Hepatocyte (in vitro differentiated cells): ENCODE measurements around the gene PPP1CA. TPM values are rescaled to one million over a fixed set of nuclear protein-coding genes. Genes with fewer than 3 reads are reported as not detected.

ENCODE experiments used
- DNase-seq: peaks from one replicate; pipeline ENCODE4 v3.0.0-alpha.2; 2016; ENCODE audit warnings: low spot score
- H2AFZ ChIP-seq: fragments of 200-600 bp; sonication (generic); 2 replicates; pipeline ENCODE4 v1.6.0; 2016; ENCODE audit warnings: antibody characterized with exemption, mild to moderate bottlenecking
- H3K27ac ChIP-seq: fragments of 200-600 bp; sonication (generic); 2 replicates; pipeline ENCODE4 v1.5.1; 2016; ENCODE audit warnings: mild to moderate bottlenecking
- H3K27me3 ChIP-seq: fragments of 200-600 bp; sonication (generic); 2 replicates; pipeline ENCODE4 v1.6.1; 2016
- H3K36me3 ChIP-seq: fragments of 200-600 bp; sonication (generic); replicated peaks from 2 replicates; pipeline ENCODE4 v1.5.1; 2016; ENCODE audit warnings: low read depth; ENCODE audit not compliant: insufficient read depth
- H3K4me1 ChIP-seq: fragments of 200-600 bp; sonication (generic); 2 replicates; pipeline ENCODE4 v1.5.1; 2016; ENCODE audit warnings: mild to moderate bottlenecking, moderate library complexity; ENCODE audit not compliant: insufficient read depth
- H3K4me2 ChIP-seq: fragments of 200-600 bp; sonication (generic); 2 replicates; pipeline ENCODE4 v1.6.0; 2016
- H3K4me3 ChIP-seq: fragments of 200-600 bp; sonication (generic); 2 replicates; pipeline ENCODE4 v1.5.1; 2016; ENCODE audit warnings: mild to moderate bottlenecking
- H3K79me2 ChIP-seq: fragments of 200-600 bp; sonication (generic); 2 replicates; pipeline ENCODE4 v1.6.0; 2017; ENCODE audit warnings: mild to moderate bottlenecking
- H3K9me2 ChIP-seq: fragments of 200-600 bp; sonication (generic); replicated peaks from 2 replicates; pipeline ENCODE4 v1.6.0; 2017; ENCODE audit warnings: mild to moderate bottlenecking; ENCODE audit not compliant: insufficient read depth
- H3K9me3 ChIP-seq: fragments of 200-600 bp; sonication (generic); 2 replicates; pipeline ENCODE4 v1.5.1; 2016; ENCODE audit warnings: low read depth, mild to moderate bottlenecking
- H4K20me1 ChIP-seq: fragments of 200-600 bp; sonication (generic); 2 replicates; pipeline ENCODE4 v1.6.0; 2016; ENCODE audit warnings: mild to moderate bottlenecking; ENCODE audit not compliant: insufficient read depth, poor library complexity, severe bottlenecking
- EZH2 ChIP-seq: fragments of 200-600 bp; sonication (generic); IDR thresholded peaks from 2 replicates; pipeline ENCODE4 v1.6.1; 2016; ENCODE audit warnings: antibody characterized with exemption, mild to moderate bottlenecking, borderline replicate concordance
- EZH2phosphoT487 ChIP-seq: fragments of 200-600 bp; sonication (generic); IDR thresholded peaks from one replicate; pipeline ENCODE4 v1.6.1; 2018; ENCODE audit warnings: antibody characterized with exemption, mild to moderate bottlenecking, low read depth, moderate library complexity; ENCODE audit not compliant: unreplicated experiment, severe bottlenecking
- WGBS: methylation state at CpG from one replicate; pipeline ENCODE4 v1.1.6; 2016; ENCODE audit warnings: low lambda C conversion rate; ENCODE audit errors: missing lambda C conversion rate; 5-methylcytosine and 5-hydroxymethylcytosine counted together
- polyA plus RNA-seq: library from polyadenylated mRNA; unstranded; fragments of >200 nt; fragmentation: Nextera tagmentation; extraction: Ambion mirVana; gene quantifications from 2 replicates; pipeline ENCODE4 v1.2.1, GENCODE V29; 2016
- total RNA-seq: library from RNA; depleted of rRNA; stranded (reverse); fragments of >200 nt; gene quantifications from 2 replicates; pipeline ENCODE4 v1.2.3, GENCODE V29; 2014
- TF ChIP-seq, protein P1 (sequence below): fragments of 200-600 bp; sonication (generic); IDR thresholded peaks from 2 replicates; pipeline ENCODE4 v1.5.1; 2016; ENCODE audit warnings: antibody characterized with exemption, mild to moderate bottlenecking; ENCODE audit not compliant: poor library complexity

Gene PPP1CA
- total and polyA plus RNA-seq, 2 experiments from 2014 or later, result 146 to 242 TPM

DNA sequence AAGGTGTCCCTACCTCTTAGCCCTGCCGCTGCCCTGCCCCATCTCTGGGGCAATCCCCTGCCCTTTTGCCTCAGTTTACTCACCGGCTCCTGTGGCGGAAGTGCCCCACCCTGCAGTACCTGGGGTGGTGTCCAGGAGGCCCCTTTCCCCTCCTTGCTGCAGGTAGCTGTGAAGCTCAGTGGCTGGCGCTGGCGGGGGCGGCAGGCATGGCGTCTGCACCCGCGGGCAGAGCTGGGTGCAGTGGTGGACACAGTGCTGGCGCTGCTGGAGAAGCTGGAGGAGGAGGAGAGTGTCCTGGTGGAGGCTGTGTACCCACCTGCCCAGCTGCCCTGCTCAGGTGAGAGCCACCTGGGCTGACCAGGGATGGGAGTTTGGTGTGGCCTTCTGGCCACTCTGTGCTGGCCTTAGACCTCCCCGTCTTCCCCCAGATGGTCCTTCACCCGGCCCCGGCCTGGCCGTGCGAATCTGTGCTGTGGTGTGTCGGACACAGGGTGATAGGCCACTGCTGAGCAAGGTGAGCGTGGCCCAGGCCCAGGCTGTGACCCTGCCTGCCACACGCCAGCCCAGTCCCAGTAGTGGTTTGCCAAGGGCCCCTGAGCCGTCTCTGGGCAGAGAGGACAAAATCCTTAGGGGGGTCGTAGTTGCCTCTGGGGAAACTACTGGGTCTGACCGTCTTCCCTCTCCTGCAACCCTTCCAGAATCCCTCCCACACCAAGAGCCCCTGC lies 17.8 kb upstream of the PPP1CA start:
- Histone ChIP-seq H3K4me2 (peak overlapping the region; percentile 94), H3K9me2 (no peaks in the 10 kb centered on the region), H3K27ac (no peak overlapping the region), H3K9me3 (no peaks in the 10 kb centered on the region), H3K27me3 (no peaks in the 10 kb centered on the region), H3K36me3 (no peaks in the 10 kb centered on the region), H4K20me1 (no peaks in the 10 kb centered on the region), H3K4me1 (peaks cover 14% of the 10 kb centered on the region), H3K79me2 (no peaks in the 10 kb centered on the region), H2AFZ (no peak overlapping the region), H3K4me3 (no peak overlapping the region)
- 94% methylated on average over 21 of the region's 21 CpGs for WGBS
- TF ChIP-seq EZH2 (no peak), EZH2phosphoT487 (no peak)
- TF ChIP-seq, protein P1, sequence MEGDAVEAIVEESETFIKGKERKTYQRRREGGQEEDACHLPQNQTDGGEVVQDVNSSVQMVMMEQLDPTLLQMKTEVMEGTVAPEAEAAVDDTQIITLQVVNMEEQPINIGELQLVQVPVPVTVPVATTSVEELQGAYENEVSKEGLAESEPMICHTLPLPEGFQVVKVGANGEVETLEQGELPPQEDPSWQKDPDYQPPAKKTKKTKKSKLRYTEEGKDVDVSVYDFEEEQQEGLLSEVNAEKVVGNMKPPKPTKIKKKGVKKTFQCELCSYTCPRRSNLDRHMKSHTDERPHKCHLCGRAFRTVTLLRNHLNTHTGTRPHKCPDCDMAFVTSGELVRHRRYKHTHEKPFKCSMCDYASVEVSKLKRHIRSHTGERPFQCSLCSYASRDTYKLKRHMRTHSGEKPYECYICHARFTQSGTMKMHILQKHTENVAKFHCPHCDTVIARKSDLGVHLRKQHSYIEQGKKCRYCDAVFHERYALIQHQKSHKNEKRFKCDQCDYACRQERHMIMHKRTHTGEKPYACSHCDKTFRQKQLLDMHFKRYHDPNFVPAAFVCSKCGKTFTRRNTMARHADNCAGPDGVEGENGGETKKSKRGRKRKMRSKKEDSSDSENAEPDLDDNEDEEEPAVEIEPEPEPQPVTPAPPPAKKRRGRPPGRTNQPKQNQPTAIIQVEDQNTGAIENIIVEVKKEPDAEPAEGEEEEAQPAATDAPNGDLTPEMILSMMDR, result no peak
- no peak for DNase-seq

DNA sequence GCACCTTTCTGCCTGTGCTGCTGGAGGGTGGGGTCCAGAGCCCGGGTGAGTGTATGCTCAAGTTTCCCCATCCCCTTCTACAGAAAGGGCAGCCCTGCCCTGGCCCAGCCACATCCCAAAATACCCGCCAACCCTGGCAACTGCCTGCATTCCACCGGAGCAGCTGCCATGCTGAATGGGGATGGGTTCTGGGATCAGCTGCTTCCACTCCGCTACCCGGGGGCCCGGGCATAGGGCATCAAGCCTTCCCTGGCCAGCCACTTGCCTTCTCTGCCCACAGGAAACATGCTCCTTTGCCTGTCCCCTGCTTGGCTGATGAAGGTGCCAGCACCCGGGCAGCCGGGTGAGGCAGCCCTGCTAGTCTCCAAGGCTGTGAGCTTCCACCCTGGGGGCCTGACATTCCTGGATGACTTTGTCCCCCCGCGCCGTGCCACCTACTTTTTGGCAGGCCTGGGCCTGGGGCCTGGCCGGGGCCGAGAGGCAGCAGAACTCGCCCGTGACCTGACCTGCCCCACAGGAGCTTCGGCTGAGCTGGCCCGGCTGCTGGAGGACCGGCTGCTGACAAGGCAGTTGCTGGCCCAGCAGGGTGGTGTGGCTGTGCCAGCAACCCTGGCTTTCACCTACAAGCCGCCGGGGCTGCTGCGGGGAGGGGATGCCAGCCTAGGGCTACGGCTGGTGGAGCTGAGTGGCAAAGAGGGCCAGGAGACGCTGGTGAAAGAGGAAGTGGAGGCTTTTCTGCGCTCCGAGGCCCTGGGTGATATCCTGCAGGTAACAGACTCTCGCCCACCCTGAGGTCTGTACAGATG lies 17.0 kb upstream of the PPP1CA start:
- WGBS, result 93% methylated on average over 26 of the region's 26 CpGs
- no peak for DNase-seq
- H3K4me2 ChIP-seq, result no peak overlapping the region
- H3K4me3 ChIP-seq, result no peak overlapping the region
- TF ChIP-seq EZH2phosphoT487 (no peak), EZH2 (no peak)
- TF ChIP-seq, protein P1, result no peak
- H3K4me1 ChIP-seq, result peaks cover 14% of the 10 kb centered on the region
- no peaks in the 10 kb centered on the region for H3K27me3 ChIP-seq
- no peaks in the 10 kb centered on the region for H4K20me1 ChIP-seq
- no peak overlapping the region for H2AFZ ChIP-seq
- H3K27ac ChIP-seq, result no peak overlapping the region
- no peaks in the 10 kb centered on the region for H3K36me3 ChIP-seq
- no peaks in the 10 kb centered on the region for H3K9me3 ChIP-seq
- no peaks in the 10 kb centered on the region for H3K79me2 ChIP-seq
- no peaks in the 10 kb centered on the region for H3K9me2 ChIP-seq

DNA sequence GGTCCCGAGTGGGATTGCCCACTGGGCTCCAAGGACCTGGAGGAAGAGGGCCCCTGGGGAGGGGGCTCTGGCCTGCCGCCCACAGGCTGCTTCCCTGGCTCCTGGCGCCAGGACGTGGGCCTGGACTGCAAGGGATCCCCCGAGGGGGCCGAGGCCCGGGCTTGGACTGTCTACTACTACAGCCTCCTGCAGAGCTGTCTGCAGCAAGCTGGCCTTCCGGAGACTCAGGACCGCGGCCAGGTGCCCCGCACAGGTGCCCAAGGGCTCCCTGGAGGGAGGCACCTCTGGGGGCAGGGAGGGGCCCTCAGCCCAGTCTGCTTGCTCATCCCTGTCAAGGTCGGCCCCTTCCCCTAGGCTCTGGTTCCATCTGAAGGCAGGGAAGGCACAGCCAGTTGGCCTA lies 15.8 kb upstream of the PPP1CA start:
- H4K20me1 ChIP-seq, result no peaks in the 10 kb centered on the region
- no peaks in the 10 kb centered on the region for H3K9me3 ChIP-seq
- no peaks in the 10 kb centered on the region for H3K79me2 ChIP-seq
- H3K4me1 ChIP-seq, result peaks cover 14% of the 10 kb centered on the region
- no peak for DNase-seq
- no peaks in the 10 kb centered on the region for H3K27me3 ChIP-seq
- no peaks in the 10 kb centered on the region for H3K9me2 ChIP-seq
- no peak overlapping the region for H3K4me2 ChIP-seq
- H3K27ac ChIP-seq, result no peak overlapping the region
- H3K36me3 ChIP-seq, result no peaks in the 10 kb centered on the region
- 86% methylated on average over 12 of the region's 12 CpGs for WGBS
- no peak overlapping the region for H3K4me3 ChIP-seq
- H2AFZ ChIP-seq, result no peak overlapping the region
- TF ChIP-seq EZH2phosphoT487 (no peak), EZH2 (no peak)
- TF ChIP-seq, protein P1, result no peak
